AG04450 (cell line): ENCODE results near the gene B4GALNT3. TPM values are rescaled to one million over a fixed set of nuclear protein-coding genes. Genes with fewer than 3 reads are reported as not detected.

Source experiments
- CTCF ChIA-PET: fragments of 300-600, 350-600 bp; formaldehyde crosslinking; extraction: SDS; loops from one replicate; lab custom pipeline; 2022; ENCODE audit warnings: antibody characterized with exemption, inconsistent platforms; lab: Charles Lee
- POLR2A ChIA-PET: fragments of 350-600 bp; formaldehyde crosslinking; extraction: SDS; loops from one replicate; lab custom pipeline; 2021; ENCODE audit warnings: antibody characterized with exemption, inconsistent platforms; lab: Yijun Ruan, JAX
- DNase-seq: peaks from one replicate; pipeline ENCODE4 v3.0.0-alpha.2; 2011; ENCODE audit warnings: low read depth, low spot score
- H3K27ac ChIP-seq: one replicate; pipeline ENCODE4 v1.5.1; 2012; ENCODE audit warnings: low read depth, low read length, control low read depth
- H3K27me3 ChIP-seq: one replicate; pipeline ENCODE4 v1.6.0; 2012; ENCODE audit warnings: low read length; ENCODE audit not compliant: control insufficient read depth, insufficient read depth
- H3K4me3 ChIP-seq: 2 replicates; pipeline ENCODE4 v1.5.1; 2011; ENCODE audit warnings: mild to moderate bottlenecking, low read depth, low read length, control low read depth
- H3K9me3 ChIP-seq: 2 replicates; pipeline ENCODE4 v1.5.1; 2012; ENCODE audit warnings: low read length; ENCODE audit not compliant: control insufficient read depth, insufficient read depth
- CTCF ChIP-seq: IDR thresholded peaks from 2 replicates; pipeline ENCODE4 v1.5.1; 2011; ENCODE audit warnings: low read depth, low read length, control low read depth, inconsistent platforms
- polyA plus RNA-seq: library from polyadenylated mRNA; depleted of rRNA; stranded (reverse); fragments of >200 nt; gene quantifications from 2 replicates; pipeline ENCODE4 v1.2.3, GENCODE V29; 2011

The B4GALNT3 gene
- polyA plus RNA-seq, 1 experiment: not detected

GRCh38 chr12:552466-552865 lies 92.7 kb downstream of the B4GALNT3 start:
- ChIA-PET CTCF (no interaction called here), POLR2A (no interaction called here)
- Histone ChIP-seq H3K4me3 (no peak overlapping the region), H3K9me3 (no peaks in the 10 kb centered on the region; the same call in 1 of the 2 replicates), H3K27ac (no peak overlapping the region), H3K27me3 (peaks cover 34% of the 10 kb centered on the region)
- TF ChIP-seq CTCF: no peak
- DNase-seq: no peak

GRCh38 chr12:553216-554000 lies 93.7 kb downstream of the B4GALNT3 start:
- Histone ChIP-seq H3K4me3 (no peak overlapping the region), H3K27ac (no peak overlapping the region), H3K27me3 (peaks cover 32% of the 10 kb centered on the region), H3K9me3 (no peaks in the 10 kb centered on the region; the same call in 1 of the 2 replicates)
- CTCF ChIA-PET: interaction anchor here (1.2 kb wide), 1 partner anchor 111 kb away, joined by 5 read pairs; no protein-coding TSS in a partner anchor
- POLR2A ChIA-PET: no interaction called here
- no peak for TF ChIP-seq CTCF
- no peak for DNase-seq

GRCh38 chr12:554001-554285 lies 94.2 kb downstream of the B4GALNT3 start:
- CTCF ChIA-PET: interaction anchor here (1.2 kb wide), 1 partner anchor 111 kb away, joined by 5 read pairs; no protein-coding TSS in a partner anchor

GRCh38 chr12:556498-556897 lies 96.8 kb downstream of the B4GALNT3 start:
- ChIA-PET CTCF (interaction anchor here (0.7 to 1.0 kb wide), 2 partner anchors 10 to 114 kb away, joined by 3 to 5 read pairs; no protein-coding TSS in a partner anchor), POLR2A (no interaction called here)
- Histone ChIP-seq H3K27ac (no peak overlapping the region), H3K4me3 (no peak overlapping the region), H3K27me3 (peaks cover 43% of the 10 kb centered on the region), H3K9me3 (no peaks in the 10 kb centered on the region; the same call in 1 of the 2 replicates)
- no peak for TF ChIP-seq CTCF
- no peak for DNase-seq

More at GRCh38 chr12:554001-554285, 94.2 kb downstream of the B4GALNT3 start:
- TF ChIP-seq CTCF: no peak
- no peak overlapping the region for H3K27ac ChIP-seq
- POLR2A ChIA-PET: interaction anchor here (0.6 kb wide), 2 partner anchors 18 to 184 kb away, joined by 3 to 4 read pairs; no protein-coding TSS in a partner anchor
- no peaks in the 10 kb centered on the region; the same call in 1 of the 2 replicates for H3K9me3 ChIP-seq
- no peak for DNase-seq
- H3K27me3 ChIP-seq: peaks cover 35% of the 10 kb centered on the region
- no peak overlapping the region for H3K4me3 ChIP-seq

- Histone ChIP-seq H3K27me3 (peaks cover 40% of the 10 kb centered on the region), H3K4me3 (no peak overlapping the region), H3K9me3 (no peaks in the 10 kb centered on the region; the same call in 1 of the 2 replicates), H3K27ac (no peak overlapping the region)
- ChIA-PET POLR2A (no interaction called here), CTCF (interaction anchor here (0.6 to 1.4 kb wide), 2 partner anchors 51 to 106 kb away, joined by 3 to 5 read pairs; no protein-coding TSS in a partner anchor)
- TF ChIP-seq CTCF: no peak
- no peak for DNase-seq
These were observed 98.8 kb downstream of the B4GALNT3 start for GRCh38 chr12:558580-558979.
